AG09319 (cell line): Measurements from ENCODE around the gene MUC5AC.

ENCODE experiments used
- DNase-seq: peaks from one replicate; pipeline ENCODE4 v3.0.0-alpha.2; 2010; ENCODE audit warnings: low read depth; ENCODE audit errors: extremely low read depth
- CTCF ChIP-seq: IDR thresholded peaks from 2 replicates; pipeline ENCODE4 v1.5.1; 2011; ENCODE audit warnings: low read depth, mild to moderate bottlenecking, inconsistent platforms, low read length, moderate library complexity

The MUC5AC gene

GRCh38 chr11:1193326-1194230 is 35.8 kb downstream of the MUC5AC start:
- no peak for DNase-seq
- TF ChIP-seq CTCF: no peak

- no peak for DNase-seq
- no peak for TF ChIP-seq CTCF
These were observed 36.7 kb downstream of the MUC5AC start for GRCh38 chr11:1194231-1194976.

GRCh38 chr11:1194977-1195681 is 37.4 kb downstream of the MUC5AC start:
- no peak for TF ChIP-seq CTCF
- DNase-seq: no peak

- no peak for DNase-seq
These were observed 38.1 kb downstream of the MUC5AC start for GRCh38 chr11:1195682-1196515.

DNA sequence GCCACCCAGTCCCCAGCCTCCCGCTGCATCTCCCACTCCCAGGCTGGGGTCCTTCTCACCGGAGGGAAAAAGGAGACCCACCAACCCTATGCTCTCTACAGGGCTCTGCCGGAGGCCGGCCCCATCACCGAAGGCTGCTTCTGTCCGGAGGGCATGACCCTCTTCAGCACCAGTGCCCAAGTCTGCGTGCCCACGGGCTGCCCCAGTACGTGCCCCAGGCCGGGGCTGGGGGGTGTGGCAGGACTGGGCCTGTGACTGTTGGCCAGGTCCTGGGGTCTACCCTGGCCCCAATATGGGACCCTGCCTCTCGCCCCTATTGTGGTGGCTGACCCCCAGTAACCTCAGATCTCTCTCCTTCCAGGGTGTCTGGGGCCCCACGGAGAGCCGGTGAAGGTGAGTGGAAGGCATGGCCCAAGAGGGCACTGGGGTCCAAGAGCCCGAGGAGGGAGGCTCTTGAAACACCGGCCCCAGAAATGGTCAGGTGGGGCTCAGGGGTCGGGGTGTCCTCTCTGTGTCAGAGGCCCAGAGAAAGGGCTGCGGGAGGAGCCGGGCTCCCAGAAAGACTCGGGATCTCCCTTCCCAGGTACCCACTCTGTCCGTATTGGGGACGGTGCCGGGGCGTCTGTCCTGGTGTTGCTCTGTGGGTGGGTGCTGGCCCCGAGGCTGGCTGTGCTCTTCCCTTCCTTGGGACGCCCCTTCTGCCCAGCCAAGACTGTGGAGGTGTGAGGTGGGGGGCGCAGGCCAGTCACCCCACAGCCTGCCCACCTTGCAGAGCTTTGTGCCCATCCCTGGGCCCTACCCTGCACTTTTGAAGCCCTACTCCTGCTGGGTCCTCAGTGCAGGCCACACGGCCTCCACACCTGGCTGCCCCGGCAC is 39.0 kb downstream of the MUC5AC start:
- no peak for DNase-seq
- TF ChIP-seq CTCF: no peak

More at GRCh38 chr11:1195682-1196515, 38.1 kb downstream of the MUC5AC start:
- no peak for TF ChIP-seq CTCF

DNA sequence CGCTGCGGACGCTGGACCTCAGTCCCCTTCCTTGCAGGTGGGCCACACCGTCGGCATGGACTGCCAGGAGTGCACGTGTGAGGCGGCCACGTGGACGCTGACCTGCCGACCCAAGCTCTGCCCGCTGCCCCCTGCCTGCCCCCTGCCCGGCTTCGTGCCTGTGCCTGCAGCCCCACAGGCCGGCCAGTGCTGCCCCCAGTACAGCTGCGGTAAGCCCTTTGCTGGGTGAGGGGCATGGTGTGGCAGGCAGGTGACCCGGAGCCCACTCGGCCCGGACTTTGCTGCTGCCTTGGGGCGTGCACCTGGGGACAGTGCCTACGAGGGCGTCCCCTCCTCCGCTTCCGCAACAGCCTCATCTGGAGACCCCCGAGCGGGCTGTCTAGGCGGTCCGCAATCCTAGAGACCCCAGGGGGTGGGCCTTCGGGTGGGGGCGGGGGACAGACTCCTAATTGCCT is 39.7 kb downstream of the MUC5AC start:
- no peak for TF ChIP-seq CTCF

More for the DNA sequence above, 39.7 kb downstream of the MUC5AC start:
- DNase-seq: no peak
